ENCODE measurements around the gene DOCK4.

DNA sequence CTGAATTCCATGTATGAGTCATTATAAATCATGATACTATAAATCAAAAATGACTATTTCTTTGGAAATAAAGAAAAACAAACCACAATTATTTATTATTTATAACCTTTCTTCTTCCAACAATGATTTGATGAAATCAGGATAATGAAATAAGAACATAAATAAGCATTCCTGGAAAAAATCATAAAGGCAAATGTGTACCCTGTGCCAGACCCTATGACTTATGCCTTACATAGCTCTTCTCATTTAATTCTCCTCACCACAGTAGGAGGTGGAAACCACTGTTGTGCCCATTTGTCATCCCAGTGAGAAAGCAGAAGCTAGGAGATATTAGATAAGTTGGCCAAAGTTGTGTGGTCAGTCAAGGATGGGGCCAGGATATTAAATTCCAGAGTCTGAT lies 255.1 kb downstream of the DOCK4 start:
- TF ChIP-seq, protein P1, sequence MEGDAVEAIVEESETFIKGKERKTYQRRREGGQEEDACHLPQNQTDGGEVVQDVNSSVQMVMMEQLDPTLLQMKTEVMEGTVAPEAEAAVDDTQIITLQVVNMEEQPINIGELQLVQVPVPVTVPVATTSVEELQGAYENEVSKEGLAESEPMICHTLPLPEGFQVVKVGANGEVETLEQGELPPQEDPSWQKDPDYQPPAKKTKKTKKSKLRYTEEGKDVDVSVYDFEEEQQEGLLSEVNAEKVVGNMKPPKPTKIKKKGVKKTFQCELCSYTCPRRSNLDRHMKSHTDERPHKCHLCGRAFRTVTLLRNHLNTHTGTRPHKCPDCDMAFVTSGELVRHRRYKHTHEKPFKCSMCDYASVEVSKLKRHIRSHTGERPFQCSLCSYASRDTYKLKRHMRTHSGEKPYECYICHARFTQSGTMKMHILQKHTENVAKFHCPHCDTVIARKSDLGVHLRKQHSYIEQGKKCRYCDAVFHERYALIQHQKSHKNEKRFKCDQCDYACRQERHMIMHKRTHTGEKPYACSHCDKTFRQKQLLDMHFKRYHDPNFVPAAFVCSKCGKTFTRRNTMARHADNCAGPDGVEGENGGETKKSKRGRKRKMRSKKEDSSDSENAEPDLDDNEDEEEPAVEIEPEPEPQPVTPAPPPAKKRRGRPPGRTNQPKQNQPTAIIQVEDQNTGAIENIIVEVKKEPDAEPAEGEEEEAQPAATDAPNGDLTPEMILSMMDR (IDR thresholded peaks at IDR 0.05): no peak
- TF ChIP-seq POLR2A (IDR thresholded peaks at IDR 0.05): no peak
